Measurements from ENCODE around the gene PRCP. TPM values are rescaled to one million over a fixed set of nuclear protein-coding genes. Genes with fewer than 3 reads are reported as not detected.
A peak's percentile ranks its signal among the peaks of the same experiment; 100 is the strongest.

The PRCP gene
- total RNA-seq, 1 experiment from 2014 or later = 53.9 TPM

- TF ChIP-seq ZNF281 (CRISPR knock-in tag; IDR thresholded peaks at IDR 0.05) (no peak), TEAD1 (CRISPR knock-in tag; IDR thresholded peaks at IDR 0.05) (no peak), KAT7 (CRISPR knock-in tag; IDR thresholded peaks at IDR 0.05; ENCODE audit: borderline replicate concordance) (no peak), ZNF425 (CRISPR knock-in tag; conservative IDR thresholded peaks at IDR 0.05) (no peak), PREB (CRISPR knock-in tag; IDR thresholded peaks at IDR 0.05; ENCODE audit: borderline replicate concordance) (no peak), MXD4 (CRISPR knock-in tag; IDR thresholded peaks at IDR 0.05; ENCODE audit: borderline replicate concordance) (no peak), PRDM15 (CRISPR knock-in tag; IDR thresholded peaks at IDR 0.05) (no peak)
Observed at GRCh38 chr11:82902880-82903279, 2.6 kb upstream of the PRCP start (continued).

GRCh38 chr11:82901922-82902485 is 1.8 kb upstream of the PRCP start:
- peaks cover 32% of the 10 kb centered on the region for H3K4me1 Mint-ChIP-seq
- no peaks in the 10 kb centered on the region for H3K9me3 Mint-ChIP-seq
- no peaks in the 10 kb centered on the region for H3K36me3 Mint-ChIP-seq
- CTCF ChIA-PET = interaction anchor here (0.9 to 3.7 kb wide), 9 partner anchors 24 to 317 kb away, joined by 3 to 85 read pairs (median 5); partner anchors contain the start of genes FAM181B and PCF11
- H3K27me3 Mint-ChIP-seq (ENCODE audit: low read depth) = no peaks in the 10 kb centered on the region; the same call in 1 of the 2 replicates
- DNase-seq (ENCODE audit: low spot score) (no peak), ATAC-seq (no peak)
- TF ChIP-seq NFE2L1 (CRISPR knock-in tag; IDR thresholded peaks at IDR 0.05) (no peak), ETV6 (CRISPR knock-in tag; IDR thresholded peaks at IDR 0.05) (no peak), SOX15 (CRISPR knock-in tag; IDR thresholded peaks at IDR 0.05) (no peak), GABPB1 (CRISPR knock-in tag; IDR thresholded peaks at IDR 0.05) (no peak), MAX (CRISPR knock-in tag; IDR thresholded peaks at IDR 0.05) (no peak)
- H3K27ac Mint-ChIP-seq = peak overlapping the region; percentile 63
- POLR2A ChIA-PET = interaction anchor here (0.9 to 3.8 kb wide), 6 partner anchors 12 to 258 kb away, joined by 3 to 46 read pairs (median 8); partner anchors contain the start of genes FAM181B, PCF11 and RAB30
- peak overlapping the region; percentile 100 for H3K4me3 Mint-ChIP-seq
